ENCODE results near the gene EPHA10.
"Not testable (repeated sequence)": the region's sequence is repeated elsewhere in the genome, so short reads cannot be mapped to it uniquely, and the experiment has no call there.

The EPHA10 gene

GRCh38 chr1:37708471-37708870, 56.4 kb downstream of the EPHA10 start:
- no peak for DNase-seq

DNA sequence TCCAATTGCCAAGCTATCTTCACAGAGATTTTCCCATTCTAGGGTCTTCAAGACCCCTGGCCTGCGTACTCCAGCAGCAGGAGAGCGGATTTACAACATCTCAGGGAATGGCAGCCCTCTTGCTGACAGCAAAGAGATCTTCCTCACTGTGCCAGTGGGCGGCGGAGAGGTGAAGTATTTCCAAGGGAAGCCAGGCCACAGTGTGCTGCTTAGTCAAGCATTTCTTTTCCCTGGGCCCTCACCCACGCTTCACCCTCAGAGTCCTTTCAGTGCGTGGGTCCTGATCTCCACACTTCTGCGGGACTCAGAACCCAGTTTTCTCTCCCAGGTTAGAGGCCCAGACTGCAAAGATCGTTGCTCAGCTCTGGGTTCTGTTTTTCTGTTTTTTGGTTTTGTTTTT, 59.5 kb downstream of the EPHA10 start:
- no peak for DNase-seq

- no peak for DNase-seq
Measured at GRCh38 chr1:37704966-37705365, 60.0 kb downstream of the EPHA10 start.

DNA sequence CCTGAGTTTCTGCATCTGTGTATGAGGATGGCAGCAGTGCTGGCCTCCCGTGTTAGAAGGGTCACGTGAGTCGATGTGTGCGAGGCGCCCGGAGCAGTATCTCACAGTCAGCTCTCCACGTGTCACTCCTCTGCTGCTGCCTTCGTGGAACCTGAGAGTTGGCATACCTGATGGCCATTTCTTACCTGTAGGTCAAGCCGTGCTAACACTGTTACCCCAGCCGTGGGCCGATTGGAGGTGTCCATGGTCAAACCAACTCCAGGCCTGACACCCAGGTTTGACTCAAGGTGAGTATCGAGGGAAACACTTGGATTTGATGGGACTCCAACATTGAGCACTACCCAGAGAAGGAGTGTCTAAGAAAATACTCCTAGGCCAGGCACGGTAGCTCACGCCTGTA, 61.9 kb downstream of the EPHA10 start:
- DNase-seq = no peak

GRCh38 chr1:37701051-37701450, 63.9 kb downstream of the EPHA10 start:
- no peak for DNase-seq

GRCh38 chr1:37699147-37699546, 65.8 kb downstream of the EPHA10 start:
- no peak for DNase-seq

DNA sequence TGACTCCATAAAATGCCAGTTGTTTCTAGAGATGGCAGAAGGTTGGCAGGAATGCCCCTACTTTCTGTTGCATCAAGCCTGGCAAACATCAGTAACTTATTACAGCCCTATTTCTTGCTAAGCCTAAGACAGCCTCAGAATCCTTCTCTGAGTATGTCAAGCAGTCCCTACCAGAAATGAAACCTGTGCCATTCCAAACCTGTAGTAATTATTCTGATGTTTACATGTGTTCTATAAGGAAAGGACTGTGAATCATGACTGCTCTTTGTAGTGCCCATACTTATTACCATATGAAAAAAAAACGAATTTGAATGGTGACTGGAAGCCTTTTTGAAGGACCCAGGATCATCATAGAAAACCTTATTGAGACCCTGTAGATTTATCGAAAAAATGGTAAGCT, 67.2 kb downstream of the EPHA10 start:
- no peak for DNase-seq

DNA sequence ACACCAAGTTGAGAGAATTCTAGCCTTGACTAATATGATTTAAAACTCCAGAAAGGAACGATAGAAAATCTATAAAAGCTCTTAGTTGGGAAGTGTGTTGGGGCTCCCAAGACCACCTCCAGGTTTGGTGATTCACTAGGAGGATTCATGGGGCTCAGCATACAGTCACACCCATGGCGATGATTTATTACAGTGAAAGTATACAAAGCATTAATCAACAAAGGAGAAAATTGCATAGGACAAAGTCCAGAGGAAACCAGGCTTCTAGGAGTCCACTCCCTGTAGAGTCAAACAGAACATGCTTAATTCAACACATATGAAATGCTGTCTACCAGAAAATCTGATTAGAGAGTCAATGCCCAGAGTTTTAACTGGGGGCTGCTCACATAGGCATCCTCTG, 67.8 kb downstream of the EPHA10 start:
- DNase-seq = no peak

GRCh38 chr1:37692834-37693175, 72.1 kb downstream of the EPHA10 start:
- peak; percentile 3 for DNase-seq

DNA sequence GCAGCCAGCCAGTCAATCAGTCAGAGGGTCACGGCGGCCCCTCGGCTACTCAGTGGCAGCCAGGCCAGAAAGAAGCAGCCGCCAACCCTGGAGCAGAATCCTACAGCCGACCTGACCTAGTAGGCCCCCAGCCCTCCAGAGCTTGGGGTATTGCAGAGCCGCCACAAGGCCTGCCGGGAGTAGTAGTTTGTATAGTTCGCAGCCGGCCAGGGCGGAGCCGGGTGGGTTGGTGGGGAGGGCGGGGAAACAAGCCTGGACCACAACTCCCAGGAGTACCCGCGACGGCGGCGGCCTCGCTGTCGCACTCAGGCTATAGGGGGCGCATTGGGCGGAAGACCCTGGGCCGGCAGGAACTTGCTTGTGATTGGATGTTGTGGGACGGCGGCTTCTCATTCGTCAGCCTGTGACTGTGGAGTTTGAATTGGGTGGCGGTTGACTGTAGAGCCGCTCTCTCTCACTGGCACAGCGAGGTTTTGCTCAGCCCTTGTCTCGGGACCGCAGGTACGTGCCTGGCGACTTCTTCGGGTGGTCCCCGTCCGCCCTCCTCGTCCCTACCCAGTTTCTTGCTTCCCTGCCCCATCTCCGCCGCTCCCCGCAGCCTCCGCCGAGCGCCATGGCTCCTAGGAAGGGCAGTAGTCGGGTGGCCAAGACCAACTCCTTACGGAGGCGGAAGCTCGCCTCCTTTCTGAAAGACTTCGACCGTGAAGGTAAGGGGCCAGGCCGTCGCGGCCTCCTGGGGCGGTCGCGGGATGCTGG, 72.7 kb downstream of the EPHA10 start, which contains the start of gene CDCA8:
Gene CDCA8, plus strand, starts transcription at position 439 of the 756 bp plus-strand sequence. Its CDS starts 175 bp downstream, at position 614.
- peak; percentile 97 for DNase-seq

- peak; percentile 34 for DNase-seq
Measured at GRCh38 chr1:37691497-37692077, 73.3 kb downstream of the EPHA10 start.

DNA sequence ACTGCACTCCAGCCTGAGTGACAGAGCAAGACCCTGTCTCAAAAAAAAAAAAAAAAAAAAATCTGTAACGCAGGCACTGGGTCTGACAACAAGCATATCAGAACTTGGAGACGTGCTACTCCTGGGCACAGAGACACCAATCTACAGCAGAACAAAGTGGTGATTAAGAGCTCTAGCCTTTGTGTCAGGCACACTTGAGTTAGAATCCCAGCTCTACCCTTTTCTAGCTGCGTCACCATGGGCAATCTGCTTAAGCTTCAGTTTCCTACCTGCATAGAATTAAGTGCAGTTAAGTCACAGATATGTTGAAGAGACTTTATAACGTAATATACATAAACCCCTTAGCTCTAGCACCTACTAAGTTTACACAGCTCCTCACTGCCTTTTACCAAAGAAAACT, 76.0 kb downstream of the EPHA10 start:
- DNase-seq = no peak

- DNase-seq = not testable (repeated sequence)
Measured at GRCh38 chr1:37687764-37688163, 77.2 kb downstream of the EPHA10 start.

DNA sequence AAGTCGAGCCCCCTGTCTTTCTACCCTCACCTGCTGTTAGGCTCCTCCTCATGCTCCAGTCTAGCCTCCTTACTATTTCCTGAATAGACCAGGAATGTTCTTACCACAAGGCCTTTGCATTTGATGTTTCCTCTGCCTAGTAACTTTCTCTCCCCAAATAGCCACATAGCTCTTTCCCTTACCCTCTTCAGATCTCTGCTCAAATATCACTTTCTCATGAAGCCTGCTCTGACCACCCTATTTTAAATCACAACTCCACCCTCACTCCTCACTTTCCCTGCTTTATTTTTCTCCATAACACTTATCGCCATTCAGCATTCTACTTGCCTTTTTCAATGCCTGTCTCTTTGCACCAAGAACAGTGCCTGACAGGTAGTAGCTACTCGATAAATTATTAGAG, 79.2 kb downstream of the EPHA10 start:
- no peak for DNase-seq

GRCh38 chr1:37684182-37684581, 80.7 kb downstream of the EPHA10 start:
- DNase-seq = not testable (repeated sequence)

DNA sequence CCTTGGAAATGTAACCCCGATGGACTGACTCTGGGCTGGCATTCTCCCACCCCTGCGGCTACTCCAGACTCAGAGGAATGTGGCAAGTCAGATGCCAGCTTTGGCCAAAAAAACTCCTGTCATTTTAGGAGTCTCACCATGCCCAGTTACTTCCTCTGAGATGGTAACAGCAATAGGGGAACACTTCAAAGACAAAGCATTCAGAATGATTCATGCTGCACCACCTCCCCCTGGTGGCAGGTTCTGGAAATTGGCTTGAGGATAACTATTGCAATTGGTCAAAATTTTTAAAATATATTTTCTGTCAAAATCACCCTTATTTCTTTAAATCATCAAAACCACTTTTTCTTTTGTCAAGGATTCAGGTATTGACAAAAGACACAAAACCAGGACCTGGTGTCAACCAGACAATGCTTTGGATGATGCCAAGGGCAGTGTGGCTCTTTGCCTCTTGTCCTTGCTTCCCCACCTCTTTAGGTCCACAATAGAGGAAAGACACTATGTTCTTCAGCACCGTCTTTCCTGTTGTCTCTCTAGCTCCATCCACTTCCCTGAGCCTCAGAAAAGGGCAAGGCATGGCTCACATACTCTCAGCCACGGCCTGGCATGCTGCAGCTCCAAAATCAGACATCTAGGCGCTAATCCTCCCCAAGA, 82.5 kb downstream of the EPHA10 start:
- peak; percentile 58 for DNase-seq

GRCh38 chr1:37680933-37681332, 84.0 kb downstream of the EPHA10 start:
- DNase-seq = no peak

DNA sequence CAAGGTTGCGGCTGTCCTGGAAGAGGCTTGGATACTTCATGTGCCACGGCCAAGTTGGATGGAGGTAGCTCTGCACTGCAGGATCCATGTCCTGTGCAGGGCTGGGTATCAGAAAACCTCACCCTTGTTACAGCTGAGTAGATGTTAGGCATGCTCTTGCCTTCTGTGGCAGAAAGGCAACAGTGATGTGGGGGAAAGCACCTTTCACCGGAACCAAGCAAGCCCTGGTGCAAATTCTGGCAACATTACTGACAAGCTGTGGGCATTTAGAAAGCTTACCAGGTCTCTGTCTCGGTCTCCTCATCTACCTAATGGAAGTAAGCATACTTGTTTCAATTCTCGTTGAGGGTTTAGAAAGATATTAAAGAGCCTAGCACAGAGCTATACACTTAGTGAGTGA, 87.1 kb downstream of the EPHA10 start:
- DNase-seq = no peak

DNA sequence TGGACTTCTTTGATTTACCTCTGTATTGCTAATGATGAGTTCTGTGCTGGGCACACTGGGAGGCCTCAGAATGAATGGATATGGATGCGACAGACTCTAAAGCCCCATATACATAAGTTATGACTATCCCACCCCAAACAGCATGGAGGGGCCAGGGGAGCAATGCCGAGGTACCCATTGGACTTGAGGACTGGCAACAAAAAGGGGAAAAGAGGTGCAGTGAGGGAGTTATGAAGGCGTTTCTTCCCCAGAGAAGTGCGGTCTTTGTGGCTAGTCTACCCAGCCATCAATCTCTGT, 87.8 kb downstream of the EPHA10 start:
- DNase-seq = no peak

GRCh38 chr1:37676281-37677142, 88.4 kb downstream of the EPHA10 start:
- no peak for DNase-seq

DNA sequence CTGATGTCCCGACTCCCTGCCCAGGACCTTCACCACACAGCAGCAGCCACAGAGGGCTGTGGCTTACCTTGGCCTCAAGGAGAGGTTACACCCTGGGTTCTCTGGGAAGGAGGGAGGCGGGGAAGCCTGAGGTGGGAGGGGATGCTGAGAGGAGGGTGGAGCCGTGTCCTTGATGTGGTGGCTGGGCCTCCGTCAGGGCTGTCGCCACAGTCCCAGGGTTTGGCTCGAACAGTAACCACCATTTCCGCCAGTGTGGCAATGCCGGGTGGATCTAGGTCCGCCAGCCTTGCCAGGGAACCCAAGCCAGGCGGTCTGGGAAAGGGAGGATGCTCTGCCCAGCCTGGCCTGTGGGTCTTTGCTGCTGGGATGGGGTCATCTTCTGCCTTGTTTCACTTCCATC, 91.0 kb downstream of the EPHA10 start:
- no peak for DNase-seq

DNA sequence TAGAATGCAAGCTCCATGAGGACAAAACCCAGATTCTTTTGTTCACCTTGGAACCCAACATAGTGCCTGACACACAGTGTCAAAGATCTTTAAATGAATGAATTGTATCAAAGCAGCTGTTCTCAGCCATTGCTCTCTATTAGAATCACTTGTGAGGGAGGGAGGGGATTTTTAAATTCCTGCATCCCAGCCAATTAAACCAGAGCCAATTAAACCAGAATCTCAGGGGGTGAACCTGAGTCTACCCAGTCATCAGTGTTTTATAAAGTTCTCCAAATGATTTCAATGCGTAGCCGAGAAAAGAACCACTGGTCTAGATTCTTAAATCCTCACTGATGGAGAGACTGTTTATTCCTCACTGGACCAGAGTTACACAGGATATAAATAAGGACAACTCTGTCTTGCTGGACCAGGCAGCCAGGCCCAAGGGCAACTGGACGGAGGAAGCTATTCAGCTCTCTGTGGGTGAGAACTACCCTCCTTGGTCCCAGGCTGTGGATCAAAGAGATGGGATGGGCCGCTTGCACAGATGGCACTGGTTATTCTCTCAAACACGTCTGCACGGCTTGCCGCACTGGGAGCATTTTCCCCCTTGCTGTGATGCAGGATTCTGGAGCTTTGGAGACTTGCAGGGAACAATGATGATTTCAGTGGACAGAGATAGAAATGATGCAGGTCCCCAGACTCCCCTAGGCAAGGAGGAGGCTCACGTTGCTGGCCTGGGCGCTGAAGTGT, 92.6 kb downstream of the EPHA10 start:
- no peak for DNase-seq

- no peak for DNase-seq
Measured at GRCh38 chr1:37671261-37671660, 93.7 kb downstream of the EPHA10 start.

Data from NCI-H1105 (cell line).